GM18873 (cell line): ENCODE measurements around the gene SMYD4.
"Not testable (repeated sequence)": the region's sequence is repeated elsewhere in the genome, so short reads cannot be mapped to it uniquely, and the experiment has no call there.

Source experiments
- ATAC-seq: cut with Tn5 transposase; IDR thresholded peaks from one replicate; pipeline ENCODE4 v1.9.1; 2021; ENCODE audit warnings: mild to moderate bottlenecking, moderate library complexity, moderate number of reproducible peaks; ENCODE audit not compliant: unreplicated experiment, low FRiP score

The SMYD4 gene

DNA sequence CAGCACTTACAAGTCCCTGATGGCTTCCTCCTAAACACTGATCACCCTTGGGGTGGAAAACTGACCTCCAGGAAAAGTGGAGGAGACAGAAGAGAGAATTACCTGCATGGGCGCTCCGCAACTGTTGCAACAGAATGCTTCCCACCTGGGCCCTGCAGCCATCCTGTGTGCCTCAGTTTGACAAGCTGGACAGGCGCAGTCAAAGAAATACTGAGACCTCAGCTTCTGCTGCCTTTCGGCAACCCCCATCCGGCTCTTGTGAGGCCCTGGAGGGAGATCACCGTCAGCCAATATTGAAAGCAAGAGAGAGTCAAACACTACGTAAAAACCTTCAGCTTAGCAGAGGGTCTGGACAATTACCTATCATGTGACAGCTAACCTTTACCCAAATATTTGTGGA is 43.0 kb downstream of the SMYD4 start:
- ATAC-seq, result no peak

DNA sequence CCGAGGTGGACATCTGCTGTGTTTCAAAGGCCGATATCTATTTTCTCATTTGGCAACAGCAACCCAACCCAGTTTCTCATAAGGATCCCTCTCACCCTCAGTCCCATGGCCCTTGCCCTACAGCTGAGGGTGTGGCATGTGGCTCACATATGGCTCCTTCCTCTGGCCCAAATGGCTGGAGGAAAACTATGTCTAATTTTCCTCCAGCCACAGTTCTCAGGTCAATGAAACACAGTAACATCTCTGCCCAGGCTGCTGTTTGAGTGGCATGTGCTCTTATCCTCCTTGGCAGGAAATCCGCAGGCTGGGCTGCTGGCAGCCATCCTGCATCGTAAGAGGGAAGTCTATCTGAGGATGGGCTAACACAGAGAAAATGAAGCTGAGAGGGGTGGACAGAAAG is 43.8 kb downstream of the SMYD4 start:
- no peak for ATAC-seq

DNA sequence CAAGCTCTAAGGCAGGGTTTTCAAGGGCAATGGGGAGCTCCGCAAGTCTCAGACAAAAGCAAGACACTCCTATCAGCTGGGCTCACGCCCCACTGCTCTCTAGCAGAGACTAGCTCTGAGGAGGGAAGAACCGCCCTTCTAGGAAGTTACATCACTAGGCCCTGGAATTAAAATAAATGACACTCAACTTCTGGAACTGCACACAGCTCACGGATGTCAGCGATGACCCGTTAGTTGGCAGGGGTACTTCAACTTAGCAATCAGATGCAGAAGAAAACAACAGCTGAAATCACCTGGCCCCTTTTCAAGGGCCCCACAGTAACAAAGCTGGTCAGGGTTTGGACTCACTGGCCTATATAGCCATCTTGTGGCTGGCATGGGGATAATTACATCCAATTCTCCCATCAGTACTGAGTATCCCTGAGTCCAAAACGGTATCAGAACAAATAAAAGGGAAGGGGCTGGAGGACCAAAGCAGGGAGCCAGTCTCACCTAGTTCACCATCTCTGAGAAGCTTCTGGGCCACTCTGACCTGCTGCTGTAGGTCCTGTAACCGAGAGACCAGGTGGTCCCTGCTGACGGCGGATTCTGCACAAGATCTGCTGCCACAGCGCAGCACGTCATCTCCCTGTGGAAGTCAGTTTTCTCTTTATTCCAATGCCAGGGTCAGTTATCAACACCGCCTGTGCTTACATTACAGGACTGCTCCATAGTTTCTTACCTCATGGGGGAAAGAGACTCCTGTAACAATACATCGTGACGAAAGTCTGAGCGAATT is 45.7 kb downstream of the SMYD4 start:
- ATAC-seq, result no peak

DNA sequence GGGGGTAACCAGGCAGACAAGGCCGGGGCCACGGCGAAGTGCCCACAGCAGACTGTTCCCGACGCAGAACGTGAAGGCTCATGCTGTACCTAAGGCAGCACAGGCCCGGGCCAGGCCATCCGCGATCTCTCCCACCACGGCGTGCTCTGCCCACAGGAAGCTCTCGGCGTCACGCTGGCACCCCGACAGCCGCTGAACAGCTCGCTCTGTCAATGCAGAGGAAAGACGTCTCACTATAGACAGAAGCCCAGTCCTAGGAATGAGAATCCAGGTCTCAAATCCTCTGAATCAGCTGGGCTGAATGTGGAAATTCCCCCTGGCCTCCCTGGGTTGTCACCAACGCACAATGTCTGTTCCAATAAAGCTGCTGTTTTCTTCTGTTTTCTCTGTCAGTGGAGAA is 46.4 kb downstream of the SMYD4 start:
- no peak for ATAC-seq

DNA sequence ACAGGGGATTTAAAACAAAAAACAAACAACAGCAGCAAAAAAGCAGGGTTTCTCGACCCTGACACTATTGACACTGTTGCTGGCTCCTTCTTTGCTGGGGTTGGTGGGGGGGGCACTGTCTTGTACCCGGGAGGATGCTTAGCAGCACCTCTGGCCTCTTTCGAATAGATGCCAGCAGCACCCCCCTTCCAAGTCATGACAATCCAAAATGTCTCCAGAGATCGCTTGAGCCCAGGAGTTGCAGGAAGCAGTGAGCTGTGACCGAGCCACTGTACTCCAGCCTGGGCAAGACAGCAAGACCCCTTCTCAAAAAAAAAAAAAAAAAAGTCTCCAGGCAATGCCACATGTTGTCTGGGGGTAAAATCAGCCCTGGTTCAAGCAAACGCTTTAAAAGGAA is 47.5 kb downstream of the SMYD4 start:
- ATAC-seq, result no peak

DNA sequence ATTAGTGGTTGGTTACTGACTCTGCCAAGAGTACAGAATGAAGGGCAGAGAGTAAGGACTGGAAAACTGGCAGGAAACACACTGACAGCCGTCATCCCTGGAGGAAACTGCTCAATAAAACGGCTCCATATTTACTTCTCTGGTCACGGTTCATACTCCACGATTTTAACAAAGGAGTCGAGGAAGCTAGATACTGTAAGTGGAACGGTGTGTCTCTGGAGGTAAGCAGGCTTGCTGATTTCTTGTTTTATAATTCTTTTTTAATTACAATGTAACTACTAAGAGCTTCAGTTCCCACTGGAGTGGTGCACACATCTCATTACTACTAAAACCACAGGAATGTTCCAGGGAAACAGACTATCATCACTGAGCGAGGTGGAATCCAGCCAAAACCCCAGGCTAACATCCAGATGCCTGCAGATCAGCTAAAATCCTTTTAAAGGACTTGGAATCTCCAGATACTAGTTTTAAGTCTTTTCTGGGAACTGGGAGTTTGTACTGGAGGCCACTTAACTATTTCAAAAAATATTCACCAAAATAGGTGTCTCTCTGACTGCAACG is 50.1 kb downstream of the SMYD4 start:
- no peak for ATAC-seq

DNA sequence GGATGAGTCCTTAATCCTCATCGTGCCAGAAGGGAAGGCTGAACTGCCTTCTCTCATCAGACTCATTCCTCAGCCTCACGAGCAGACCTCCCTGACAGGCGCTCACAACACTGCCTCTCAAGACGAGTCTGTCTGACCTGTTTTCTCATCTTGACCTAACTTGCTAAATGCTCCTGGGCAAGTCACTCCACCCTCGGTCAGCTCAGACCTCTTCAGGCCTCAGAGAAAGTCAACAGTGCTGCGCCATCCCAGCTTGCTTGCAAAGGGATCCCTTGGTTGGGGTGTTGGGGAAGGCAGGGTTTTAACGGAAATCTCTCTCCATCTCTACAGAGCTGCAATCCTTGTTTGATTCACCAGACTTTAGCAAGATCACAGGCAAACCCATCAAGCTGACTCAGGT is 52.8 kb downstream of the SMYD4 start:
- no peak for ATAC-seq

DNA sequence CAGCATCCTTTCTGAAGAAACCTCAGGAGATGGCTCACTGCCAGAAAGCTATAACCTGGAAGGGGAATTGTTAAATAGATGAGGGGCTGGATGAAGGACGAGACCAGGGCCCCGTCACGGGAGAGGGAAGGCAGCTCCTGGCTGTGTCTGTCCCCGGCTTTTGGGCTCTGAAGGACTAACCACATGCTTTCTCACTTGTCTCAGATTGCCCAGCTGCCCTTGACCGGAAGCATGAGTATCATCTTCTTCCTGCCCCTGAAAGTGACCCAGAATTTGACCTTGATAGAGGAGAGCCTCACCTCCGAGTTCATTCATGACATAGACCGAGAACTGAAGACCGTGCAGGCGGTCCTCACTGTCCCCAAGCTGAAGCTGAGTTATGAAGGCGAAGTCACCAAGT is 53.4 kb downstream of the SMYD4 start:
- no peak for ATAC-seq

DNA sequence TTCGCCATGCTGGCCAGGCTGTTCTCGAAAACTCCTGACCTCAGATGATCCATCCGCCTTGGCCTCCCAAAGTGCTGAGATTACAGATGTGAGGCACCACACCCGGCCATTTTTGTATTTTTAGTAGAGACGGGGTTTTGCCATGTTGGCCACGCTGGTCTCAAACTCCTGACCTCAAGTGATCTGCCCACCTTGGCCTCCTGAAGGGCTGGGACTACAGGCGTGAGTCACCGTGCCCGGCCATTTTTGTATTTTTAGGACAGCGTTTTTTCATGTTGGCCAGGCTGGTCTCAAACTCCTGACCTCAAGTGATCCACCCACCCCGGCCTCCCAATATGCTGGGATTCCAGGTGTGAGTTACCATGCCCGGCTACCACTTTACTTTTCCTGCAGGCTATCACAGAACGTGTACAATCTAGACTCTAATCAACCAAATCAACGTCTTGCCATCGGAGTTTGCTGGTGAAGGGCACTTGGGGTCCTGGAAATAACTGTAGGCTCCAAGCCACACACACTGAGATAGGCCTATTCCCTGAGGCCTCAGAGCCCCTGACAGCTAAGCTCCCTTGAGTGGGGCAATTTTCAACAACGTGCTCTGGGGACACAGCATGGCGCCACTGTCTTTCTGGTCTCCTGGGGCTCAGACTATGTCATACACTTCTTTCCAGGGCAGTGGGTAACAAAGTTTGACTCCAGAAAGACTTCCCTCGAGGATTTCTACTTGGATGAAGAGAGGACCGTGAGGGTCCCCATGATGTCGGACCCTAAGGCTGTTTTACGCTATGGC is 55.1 kb downstream of the SMYD4 start:
- no peak for ATAC-seq

DNA sequence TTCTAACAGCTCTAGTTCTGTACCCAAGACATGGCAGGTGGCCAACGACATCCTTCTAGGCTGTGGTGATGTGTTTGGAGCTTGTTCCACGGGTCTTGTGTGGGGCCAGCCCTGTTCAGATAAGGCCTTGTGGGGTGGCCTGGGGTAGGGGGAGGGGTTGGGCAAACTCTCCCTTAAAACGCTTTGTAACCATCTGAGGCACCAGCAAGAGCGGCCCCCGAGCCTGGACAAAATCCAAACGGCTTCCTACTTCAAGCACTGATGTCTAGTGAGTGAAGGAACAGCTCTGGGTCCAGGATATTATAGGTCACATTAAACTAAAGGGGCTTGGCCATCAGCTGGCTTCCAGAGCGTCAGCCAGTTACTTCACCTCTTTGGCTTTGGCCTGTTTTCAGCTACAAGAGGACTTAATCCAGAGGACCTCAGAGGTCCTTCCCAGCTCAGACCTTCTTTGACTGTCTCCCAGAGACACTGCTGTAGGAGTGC is 56.0 kb downstream of the SMYD4 start:
- ATAC-seq, result no peak

DNA sequence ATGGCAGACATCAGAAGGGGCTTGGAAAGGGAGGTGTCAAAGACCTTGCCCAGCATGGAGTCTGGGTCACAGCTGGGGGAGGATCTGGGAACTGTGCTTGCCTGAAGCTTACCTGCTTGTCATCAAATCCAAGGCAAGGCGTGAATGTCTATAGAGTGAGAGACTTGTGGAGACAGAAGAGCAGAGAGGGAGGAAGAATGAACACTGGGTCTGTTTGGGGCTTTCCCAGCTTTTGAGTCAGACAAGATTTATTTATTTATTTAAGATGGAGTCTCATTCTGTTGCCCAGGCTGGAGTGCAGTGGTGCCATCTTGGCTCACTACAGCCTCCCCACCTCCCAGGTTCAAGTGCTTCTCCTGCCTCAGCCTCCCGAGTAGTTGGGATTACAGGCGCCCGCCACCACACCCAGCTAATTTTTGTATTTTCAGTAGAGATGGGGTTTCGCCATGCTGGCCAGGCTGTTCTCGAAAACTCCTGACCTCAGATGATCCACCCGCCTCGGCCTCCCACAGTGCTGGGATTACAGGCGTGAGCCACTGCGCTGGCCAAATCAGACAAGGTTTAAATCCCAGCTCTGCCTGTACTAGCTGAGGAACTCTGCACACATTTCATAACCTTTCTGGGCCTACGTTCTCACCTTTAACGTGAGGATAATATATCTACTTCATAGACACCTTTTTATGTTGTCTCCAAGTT is 56.6 kb downstream of the SMYD4 start:
- not testable (repeated sequence) for ATAC-seq

DNA sequence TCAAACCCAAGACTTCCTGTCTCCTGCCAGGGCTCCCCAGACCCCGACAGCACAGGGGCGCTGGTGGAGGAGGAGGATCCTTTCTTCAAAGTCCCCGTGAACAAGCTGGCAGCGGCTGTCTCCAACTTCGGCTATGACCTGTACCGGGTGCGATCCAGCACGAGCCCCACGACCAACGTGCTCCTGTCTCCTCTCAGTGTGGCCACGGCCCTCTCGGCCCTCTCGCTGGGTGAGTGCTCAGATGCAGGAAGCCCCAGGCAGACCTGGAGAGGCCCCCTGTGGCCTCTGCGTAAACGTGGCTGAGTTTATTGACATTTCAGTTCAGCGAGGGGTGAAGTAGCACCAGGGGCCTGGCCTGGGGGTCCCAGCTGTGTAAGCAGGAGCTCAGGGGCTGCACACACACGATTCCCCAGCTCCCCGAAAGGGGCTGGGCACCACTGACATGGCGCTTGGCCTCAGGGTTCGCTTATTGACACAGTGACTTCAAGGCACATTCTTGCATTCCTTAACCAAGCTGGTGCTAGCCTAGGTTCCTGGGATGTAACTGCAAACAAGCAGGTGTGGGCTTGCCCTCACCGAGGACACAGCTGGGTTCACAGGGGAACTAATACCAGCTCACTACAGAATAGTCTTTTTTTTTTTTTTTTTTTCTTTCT is 59.8 kb downstream of the SMYD4 start:
- ATAC-seq, result no peak

DNA sequence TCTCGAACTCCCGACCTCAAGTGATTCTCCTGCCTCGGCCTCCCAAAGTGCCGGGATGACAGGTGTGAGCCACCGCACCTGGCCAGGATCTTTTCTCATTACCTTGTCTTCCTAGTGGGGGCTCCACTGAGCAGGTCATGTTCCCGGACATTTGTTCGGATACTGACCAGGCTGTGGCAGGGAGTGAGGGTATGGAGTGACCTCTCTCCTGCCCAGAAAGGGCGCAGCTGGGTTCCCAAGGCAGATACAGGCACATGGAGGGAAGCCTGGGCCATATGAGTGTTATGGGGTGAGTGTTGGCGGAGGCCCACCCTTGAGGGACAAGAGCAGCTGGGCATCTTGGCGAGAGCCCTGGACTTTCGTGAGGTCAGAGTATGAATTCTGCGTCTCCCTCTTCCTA is 62.3 kb downstream of the SMYD4 start:
- ATAC-seq, result no peak

DNA sequence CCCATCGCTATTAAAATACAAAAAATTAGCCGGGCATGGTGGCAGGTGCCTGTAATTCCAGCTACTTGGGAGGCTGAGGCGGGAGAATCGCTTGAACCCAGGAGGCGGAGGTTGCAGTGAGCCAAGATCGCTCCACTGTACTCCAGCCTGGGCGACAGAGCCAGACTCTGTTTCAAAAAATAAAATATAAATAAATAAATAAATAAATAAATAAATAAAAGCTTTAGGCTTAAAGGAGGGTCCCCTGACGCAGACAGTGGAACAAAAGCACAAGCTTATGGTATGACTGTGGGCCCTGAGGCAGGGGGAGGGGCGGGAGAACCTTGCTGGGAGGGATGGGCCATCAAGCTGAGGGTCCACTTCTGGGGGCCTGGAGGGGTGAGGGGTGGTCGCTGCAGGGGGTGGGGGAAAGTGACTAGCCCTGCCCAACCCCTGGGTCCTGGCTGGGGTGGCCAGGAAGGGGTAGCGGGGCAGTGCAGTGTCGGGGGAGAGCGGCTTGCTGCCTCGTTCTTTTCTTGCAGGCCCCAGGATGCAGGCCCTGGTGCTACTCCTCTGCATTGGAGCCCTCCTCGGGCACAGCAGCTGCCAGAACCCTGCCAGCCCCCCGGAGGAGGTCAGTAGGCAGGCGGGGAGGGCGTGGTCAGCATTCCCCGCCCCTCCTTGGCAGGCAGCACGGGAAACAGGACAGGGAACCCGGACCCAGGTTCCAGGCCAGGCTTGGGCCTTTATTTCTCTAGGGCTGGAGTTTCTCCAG is 63.1 kb downstream of the SMYD4 start:
- ATAC-seq, result no peak

DNA sequence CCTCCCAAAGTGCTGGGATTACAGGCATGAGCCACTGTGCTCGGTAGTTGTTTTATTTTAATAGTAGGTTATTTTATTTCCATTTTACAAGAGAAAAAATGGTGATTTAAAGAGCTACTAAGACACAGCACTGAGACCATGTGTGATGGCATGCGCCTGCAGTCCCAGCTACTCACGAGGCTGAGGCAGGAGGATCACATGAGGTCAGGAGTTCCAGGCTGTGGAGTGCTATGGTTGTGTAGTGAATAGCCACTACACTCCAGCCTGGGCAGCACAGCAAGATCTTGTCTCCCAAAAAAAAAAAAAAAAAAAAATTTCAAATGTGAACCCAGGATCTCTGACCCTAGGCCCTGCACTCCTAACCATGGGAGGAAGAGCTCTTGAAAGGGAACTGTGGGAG is 64.1 kb downstream of the SMYD4 start:
- ATAC-seq, result no peak

DNA sequence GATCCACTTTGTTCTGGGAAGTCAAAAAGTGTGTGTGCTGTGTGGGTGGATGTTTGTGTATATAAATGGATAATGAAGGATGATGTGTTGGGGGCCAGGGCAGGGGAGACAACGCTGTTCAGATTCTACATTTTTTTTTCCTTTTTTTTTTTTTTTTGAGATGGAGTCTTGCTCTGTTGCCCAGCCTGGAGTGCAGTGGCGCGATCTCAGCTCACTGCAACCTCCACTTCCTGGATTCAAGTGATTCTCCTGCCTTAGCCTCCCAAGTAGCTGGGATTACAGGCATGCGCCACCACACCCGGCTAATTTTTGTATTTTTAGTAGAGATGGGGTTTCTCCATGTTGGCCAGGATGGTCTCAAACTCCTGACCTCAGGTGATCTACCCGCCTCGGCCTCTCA is 65.0 kb downstream of the SMYD4 start:
- not testable (repeated sequence) for ATAC-seq

DNA sequence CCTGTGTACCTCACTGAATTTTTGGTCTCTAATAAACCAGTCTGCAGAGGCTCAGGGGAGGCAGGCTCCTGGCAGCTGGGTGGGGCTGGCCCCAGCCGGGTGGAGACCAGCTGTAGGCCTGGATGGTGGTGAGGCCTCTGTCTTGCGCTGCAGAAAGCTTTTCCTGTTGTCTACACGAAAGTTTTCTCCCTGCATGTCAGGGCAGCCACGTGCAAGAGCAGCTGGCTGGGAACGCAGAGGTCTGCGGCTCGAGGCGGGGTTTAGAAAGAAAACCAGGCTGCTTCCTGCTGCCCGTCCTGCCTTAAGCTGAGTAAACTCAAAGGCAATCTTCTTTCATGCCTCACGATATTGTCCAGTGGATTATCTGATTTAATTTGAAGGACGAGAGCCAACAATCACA is 65.4 kb downstream of the SMYD4 start:
- ATAC-seq, result no peak

DNA sequence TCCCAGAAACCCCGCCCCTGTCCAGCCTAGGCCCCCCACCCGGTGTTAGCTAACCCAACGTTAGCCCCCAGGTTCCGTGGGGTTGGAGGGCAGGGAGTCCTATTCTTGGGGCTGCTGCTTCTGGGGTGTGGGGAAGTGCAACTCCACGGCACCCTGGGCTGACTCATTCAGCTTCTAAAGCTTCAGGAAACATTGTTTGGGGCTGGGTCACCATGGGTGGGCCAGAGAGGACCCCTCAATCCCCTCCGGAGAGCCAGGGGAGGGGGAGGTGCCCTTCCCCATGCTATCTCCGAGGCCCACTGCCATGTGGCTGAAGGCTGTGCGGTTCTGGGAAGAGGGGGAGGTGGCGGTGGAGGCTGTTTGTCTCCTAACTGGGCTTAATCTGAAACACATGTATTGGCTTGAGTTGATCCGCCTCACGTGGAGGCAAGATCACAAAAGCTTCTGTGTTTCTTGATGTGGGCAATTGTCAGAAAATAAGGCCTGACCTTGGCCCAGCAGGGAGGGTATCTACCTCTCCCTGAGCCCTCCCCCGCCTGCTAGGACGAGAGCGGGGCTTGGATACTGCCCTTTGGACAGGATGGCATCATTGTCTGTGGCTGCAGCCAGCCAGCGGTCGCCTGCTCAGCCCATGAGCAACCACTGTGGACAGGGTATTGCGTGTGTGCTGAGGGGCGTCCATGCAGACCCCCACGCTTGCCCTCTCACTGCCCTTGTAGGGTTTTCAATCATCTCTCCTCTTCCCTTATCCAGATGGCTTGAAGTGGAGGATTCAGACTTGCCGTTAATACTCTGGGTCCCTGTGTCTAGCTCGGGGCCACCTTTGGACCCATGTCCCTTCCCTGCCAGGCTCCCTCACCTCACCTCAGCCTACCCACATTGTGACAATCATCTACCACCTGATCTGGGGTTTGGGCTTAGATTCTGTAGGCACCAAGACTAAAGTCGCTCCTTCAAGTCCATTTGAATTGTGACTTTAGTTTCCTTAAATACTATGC is 66.5 kb downstream of the SMYD4 start:
- no peak for ATAC-seq
